Panc1 (cell line): Measurements from ENCODE around the gene HMCES.

Source experiments
- CTCF ChIP-seq: fragments of 450-650 bp; IDR thresholded peaks from 2 replicates; pipeline ENCODE4 v1.5.1; 2017; ENCODE audit warnings: mild to moderate bottlenecking
- POLR2AphosphoS5 ChIP-seq: IDR thresholded peaks from 2 replicates; pipeline ENCODE4 v1.6.1; 2012; ENCODE audit warnings: mild to moderate bottlenecking, low read depth, low read length, moderate library complexity
- REST ChIP-seq, 2 experiments: IDR thresholded peaks; 2 replicates each; pipeline ENCODE4 v1.6.1; 2011 to 2012; ENCODE audit warnings: low read depth in 2 of 2, control low read depth in 1 of 2, low read length in 1 of 2, mild to moderate bottlenecking in 1 of 2, moderate library complexity in 1 of 2; ENCODE audit not compliant: insufficient read depth in 1 of 2

GRCh38 chr3:129323651-129324294 lies 45.1 kb downstream of the HMCES start:
- no peak; the same call in 1 of the 2 replicates for TF ChIP-seq CTCF
- no peak for TF ChIP-seq REST (IDR thresholded peaks at IDR 0.05; ENCODE audit: insufficient read depth in 1 of 2, low read depth in 2 of 2, low read length in 1 of 2)
- no peak for TF ChIP-seq POLR2AphosphoS5
